NB4 (cell line): ENCODE measurements around the gene SMURF2.

Source experiments
- POLR2A ChIP-seq: IDR thresholded peaks from 2 replicates; pipeline ENCODE4 v1.6.1; 2011; ENCODE audit warnings: mild to moderate bottlenecking; ENCODE audit not compliant: insufficient read length; ENCODE audit errors: extremely low read depth
- TF ChIP-seq, protein P1 (sequence below): IDR thresholded peaks from one replicate; pipeline ENCODE4 v1.5.1; 2012; ENCODE audit warnings: low read depth, low read length

DNA sequence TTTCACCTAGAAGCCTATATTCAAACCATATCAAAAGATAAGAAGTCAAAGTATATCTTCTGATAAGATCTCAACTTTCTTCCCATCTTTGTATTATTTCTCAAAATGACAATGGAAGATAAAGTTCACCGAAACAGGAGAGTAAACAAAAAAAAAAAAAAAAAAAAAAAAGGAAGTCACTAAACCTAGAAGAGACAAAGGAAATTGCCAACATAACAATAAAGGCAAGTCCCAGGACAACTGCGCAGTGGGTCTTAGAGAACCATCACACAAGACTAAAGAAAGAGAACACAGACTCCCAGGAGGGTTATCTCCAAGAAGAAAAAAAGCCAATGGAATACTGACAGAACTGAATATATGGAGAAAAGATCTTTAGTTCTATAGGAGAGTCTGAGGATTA lies 65.7 kb downstream of the SMURF2 start:
- TF ChIP-seq, protein P1, sequence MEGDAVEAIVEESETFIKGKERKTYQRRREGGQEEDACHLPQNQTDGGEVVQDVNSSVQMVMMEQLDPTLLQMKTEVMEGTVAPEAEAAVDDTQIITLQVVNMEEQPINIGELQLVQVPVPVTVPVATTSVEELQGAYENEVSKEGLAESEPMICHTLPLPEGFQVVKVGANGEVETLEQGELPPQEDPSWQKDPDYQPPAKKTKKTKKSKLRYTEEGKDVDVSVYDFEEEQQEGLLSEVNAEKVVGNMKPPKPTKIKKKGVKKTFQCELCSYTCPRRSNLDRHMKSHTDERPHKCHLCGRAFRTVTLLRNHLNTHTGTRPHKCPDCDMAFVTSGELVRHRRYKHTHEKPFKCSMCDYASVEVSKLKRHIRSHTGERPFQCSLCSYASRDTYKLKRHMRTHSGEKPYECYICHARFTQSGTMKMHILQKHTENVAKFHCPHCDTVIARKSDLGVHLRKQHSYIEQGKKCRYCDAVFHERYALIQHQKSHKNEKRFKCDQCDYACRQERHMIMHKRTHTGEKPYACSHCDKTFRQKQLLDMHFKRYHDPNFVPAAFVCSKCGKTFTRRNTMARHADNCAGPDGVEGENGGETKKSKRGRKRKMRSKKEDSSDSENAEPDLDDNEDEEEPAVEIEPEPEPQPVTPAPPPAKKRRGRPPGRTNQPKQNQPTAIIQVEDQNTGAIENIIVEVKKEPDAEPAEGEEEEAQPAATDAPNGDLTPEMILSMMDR = no peak
- no peak for TF ChIP-seq POLR2A
